Fibroblast of gingiva (primary cell): ENCODE measurements around the gene RNF26.

Experiments
- DNase-seq: peaks from one replicate; pipeline ENCODE4 v3.0.0-alpha.2; 2011; ENCODE audit warnings: low read depth

The RNF26 gene

GRCh38 chr11:119336744-119337469, 2.6 kb downstream of the RNF26 start:
- DNase-seq: no peak

GRCh38 chr11:119337581-119338317, 3.4 kb downstream of the RNF26 start:
- DNase-seq: no peak

GRCh38 chr11:119338318-119338890, 4.1 kb downstream of the RNF26 start:
- peak; percentile 54 for DNase-seq

GRCh38 chr11:119338965-119339588, 4.8 kb downstream of the RNF26 start:
- DNase-seq: no peak

- peak; percentile 47 for DNase-seq
Observed at GRCh38 chr11:119339589-119340334, 5.4 kb downstream of the RNF26 start.

- peak; percentile 69 for DNase-seq
Observed at GRCh38 chr11:119340335-119341221, 6.3 kb downstream of the RNF26 start, which contains the start of gene C1QTNF5. Gene C1QTNF5 (minus strand): TSS chr11:119340883. CDS start chr11:119340397, 486 bp downstream.

GRCh38 chr11:119341222-119342022, 7.1 kb downstream of the RNF26 start:
- no peak for DNase-seq

- no peak for DNase-seq
Observed at GRCh38 chr11:119342023-119342300, 7.6 kb downstream of the RNF26 start.

GRCh38 chr11:119342362-119343130, 8.2 kb downstream of the RNF26 start:
- DNase-seq: no peak

- DNase-seq: no peak
Observed at GRCh38 chr11:119343726-119344125, 9.4 kb downstream of the RNF26 start.

GRCh38 chr11:119344291-119345010, 10.1 kb downstream of the RNF26 start:
- no peak for DNase-seq

- DNase-seq: no peak
Observed at GRCh38 chr11:119345685-119346084, 11.4 kb downstream of the RNF26 start.

GRCh38 chr11:119346605-119347004, 12.3 kb downstream of the RNF26 start, which contains the start of gene MFRP:
Gene MFRP (minus strand): TSS chr11:119346705. CDS start chr11:119346513, 192 bp downstream.
- no peak for DNase-seq

GRCh38 chr11:119347242-119347641, 12.9 kb downstream of the RNF26 start:
- DNase-seq: peak; percentile 87

- DNase-seq: peak; percentile 35
Observed at GRCh38 chr11:119347940-119348605, 13.7 kb downstream of the RNF26 start.

- DNase-seq: no peak
Observed at GRCh38 chr11:119350302-119350701, 16.0 kb downstream of the RNF26 start.

GRCh38 chr11:119351232-119351631, 16.9 kb downstream of the RNF26 start:
- DNase-seq: no peak

GRCh38 chr11:119352857-119353260, 18.5 kb downstream of the RNF26 start:
- no peak for DNase-seq
